Measurements from ENCODE around the gene LRRC55.

LRRC55 gene, protein sequence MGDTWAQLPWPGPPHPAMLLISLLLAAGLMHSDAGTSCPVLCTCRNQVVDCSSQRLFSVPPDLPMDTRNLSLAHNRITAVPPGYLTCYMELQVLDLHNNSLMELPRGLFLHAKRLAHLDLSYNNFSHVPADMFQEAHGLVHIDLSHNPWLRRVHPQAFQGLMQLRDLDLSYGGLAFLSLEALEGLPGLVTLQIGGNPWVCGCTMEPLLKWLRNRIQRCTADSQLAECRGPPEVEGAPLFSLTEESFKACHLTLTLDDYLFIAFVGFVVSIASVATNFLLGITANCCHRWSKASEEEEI

GRCh38 chr11:57181678-57182305 lies at the start of gene LRRC55:
LRRC55 (plus strand) TSS chr11:57181953; CDS start chr11:57182023, 70 bp downstream.
- DNase-seq, result no peak

GRCh38 chr11:57133366-57134038 lies 48.3 kb upstream of the LRRC55 start:
- no peak for DNase-seq

DNA sequence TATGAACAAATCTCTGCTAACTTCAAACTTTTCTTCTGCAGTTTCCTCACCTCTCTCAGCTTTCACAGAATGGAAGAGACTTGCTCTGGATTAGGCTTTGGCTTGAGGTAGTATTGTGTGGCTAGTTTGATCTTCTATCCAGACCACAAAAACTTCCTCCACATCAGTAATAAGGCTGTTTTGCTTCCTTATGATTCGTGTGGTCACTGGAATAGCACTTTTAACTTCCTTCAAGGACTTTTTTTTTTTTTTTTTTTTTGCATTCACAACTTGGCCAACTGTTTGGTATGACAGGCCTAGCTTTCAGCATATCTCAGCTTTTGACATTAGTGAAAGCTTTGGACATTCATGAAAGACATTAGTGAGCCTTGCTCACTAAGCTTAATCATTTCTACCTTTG lies 47.5 kb upstream of the LRRC55 start:
- DNase-seq, result no peak

GRCh38 chr11:57135020-57135751 lies 46.6 kb upstream of the LRRC55 start:
- DNase-seq, result no peak

GRCh38 chr11:57140568-57140967 lies 41.2 kb upstream of the LRRC55 start:
- DNase-seq, result no peak

DNA sequence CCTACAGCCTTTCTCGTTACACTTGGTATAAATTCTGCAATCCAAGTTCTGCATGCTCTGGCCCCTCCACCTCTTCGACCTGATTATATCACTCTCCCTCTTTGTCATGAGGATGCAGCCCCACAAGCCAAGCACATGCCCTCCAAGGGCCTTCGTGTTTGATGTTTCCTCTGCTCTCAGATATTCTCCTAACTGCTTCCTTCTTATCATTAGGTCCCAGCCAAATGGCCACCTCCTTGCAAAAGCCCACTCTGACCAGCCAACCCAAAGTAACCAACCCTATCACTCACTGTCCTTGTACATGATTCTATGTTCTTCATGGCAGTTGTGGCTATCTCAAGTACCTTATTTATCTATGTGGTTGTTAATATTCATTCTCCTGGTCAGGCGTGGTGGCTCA lies 38.3 kb upstream of the LRRC55 start:
- no peak for DNase-seq

- DNase-seq, result no peak
Measured at GRCh38 chr11:57144075-57144474, 37.7 kb upstream of the LRRC55 start.

DNA sequence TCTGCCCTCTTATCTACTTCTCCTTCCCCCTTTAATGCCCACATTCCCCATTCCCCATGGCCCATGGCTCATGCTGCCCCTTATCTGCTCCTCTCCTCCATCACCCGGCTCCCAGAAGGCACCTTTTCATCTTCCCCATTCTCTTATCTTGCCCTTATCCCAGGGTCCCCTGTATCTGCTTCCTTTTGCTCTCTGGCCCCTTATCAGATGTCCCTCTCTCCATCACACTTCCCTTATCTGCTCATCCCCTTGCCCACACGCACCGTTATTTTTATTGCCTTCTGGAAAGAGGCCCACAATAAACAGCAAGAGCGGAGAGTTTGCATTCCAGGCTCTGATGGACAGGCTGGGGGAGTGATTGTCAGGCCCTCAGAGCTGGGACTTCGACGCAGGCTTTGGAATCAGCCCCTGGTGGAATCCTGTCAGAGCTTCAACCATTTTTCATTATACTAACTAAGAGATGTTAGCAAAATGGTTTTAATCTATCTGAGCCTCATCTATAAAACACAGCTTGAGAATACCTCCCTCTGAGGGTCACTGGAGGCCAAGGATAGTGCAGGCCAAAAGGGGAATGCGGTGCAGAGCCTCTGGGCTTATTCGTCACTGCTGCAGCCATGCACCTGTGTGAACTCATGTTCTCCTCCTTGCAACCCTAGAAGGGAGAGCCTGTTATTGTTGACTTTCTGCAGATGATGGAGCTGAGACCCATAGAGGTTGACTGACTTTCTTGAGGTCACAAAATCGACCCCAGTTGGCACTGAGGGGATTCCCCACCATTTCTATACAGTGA lies 37.0 kb upstream of the LRRC55 start:
- no peak for DNase-seq

GRCh38 chr11:57146301-57146700 lies 35.5 kb upstream of the LRRC55 start:
- DNase-seq, result no peak

DNA sequence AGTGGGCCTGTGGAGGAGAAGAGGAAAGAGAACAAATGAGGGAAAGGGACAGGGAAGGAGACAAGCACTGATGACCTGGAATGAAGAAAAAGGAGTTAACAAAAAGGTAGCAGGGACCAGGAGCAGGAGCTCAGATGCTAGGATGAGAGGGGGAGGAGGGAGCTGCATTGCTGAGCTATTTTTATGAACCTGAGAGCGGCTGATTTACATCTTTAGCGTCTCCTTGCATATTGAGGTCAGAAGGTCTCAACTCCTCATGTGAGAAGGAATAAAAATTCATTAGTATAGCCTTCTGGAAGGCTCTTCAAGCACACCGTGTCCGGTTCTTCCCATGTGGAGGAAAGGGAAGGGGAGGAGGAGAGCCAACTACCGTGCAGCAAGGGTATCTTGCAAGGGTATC lies 33.1 kb upstream of the LRRC55 start:
- DNase-seq, result no peak

GRCh38 chr11:57150454-57150917 lies 31.3 kb upstream of the LRRC55 start:
- no peak for DNase-seq

- DNase-seq, result no peak
Measured at GRCh38 chr11:57152134-57152533, 29.6 kb upstream of the LRRC55 start.

- no peak for DNase-seq
Measured at GRCh38 chr11:57153448-57153847, 28.3 kb upstream of the LRRC55 start.

DNA sequence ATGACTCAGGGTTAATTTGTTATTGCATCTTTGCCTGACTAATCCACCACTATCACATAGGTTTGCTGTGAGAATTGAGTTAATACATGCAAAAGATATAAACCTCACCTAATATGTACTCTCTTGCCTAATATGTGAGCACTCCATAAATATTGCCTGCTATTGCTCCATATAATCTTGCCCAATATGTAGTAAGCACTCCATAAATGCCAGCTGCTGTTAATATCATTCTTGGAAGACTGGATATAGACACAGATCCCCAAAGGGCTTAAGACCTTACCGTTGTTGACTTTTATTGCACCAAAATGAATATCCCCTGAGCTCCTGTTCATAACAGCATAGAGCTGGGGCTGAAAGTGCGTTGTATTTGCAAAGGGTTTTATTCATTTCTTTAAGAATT lies 27.0 kb upstream of the LRRC55 start:
- DNase-seq, result no peak

DNA sequence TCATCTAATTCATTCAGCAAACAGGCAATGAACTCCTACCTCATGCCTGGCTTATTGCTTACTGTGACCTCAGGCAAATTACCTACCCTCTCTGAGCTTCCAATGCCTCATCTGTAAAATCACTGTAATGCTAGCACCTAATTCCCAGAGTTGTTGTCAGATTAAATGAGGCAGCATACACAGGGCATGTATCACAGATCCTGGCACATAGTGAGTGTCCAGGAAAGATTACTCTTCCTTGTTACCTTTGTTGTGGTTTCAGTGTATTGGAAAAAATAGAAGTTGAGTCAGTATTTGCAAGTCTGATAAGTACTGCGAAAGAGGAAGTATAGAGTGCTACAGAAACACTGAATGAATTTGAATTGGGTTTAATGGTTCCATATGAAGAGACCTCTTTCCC lies 26.4 kb upstream of the LRRC55 start:
- no peak for DNase-seq

GRCh38 chr11:57155838-57156607 lies 25.7 kb upstream of the LRRC55 start:
- DNase-seq, result no peak

DNA sequence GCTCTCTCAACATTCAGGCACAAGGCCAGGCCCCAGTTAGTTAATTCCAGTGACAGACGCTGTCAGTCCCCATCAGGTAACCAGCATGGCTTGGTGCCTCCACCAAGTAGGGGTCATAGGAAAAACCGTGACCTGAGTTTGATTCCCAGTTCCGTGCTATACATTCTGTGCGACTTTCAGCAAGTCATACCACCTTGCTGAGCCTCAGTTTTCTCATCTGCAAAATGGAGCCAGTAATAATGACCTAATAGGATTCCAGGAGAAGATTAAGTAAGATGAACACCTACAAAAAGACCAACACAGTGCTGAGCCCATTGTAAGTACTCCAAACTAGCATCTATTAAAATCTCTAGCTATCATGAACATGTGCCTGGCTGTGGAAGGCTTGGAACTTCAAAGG lies 24.8 kb upstream of the LRRC55 start:
- DNase-seq, result no peak

- no peak for DNase-seq
Measured at GRCh38 chr11:57157624-57158023, 24.1 kb upstream of the LRRC55 start.

GRCh38 chr11:57158180-57158579 lies 23.6 kb upstream of the LRRC55 start:
- no peak for DNase-seq

DNA sequence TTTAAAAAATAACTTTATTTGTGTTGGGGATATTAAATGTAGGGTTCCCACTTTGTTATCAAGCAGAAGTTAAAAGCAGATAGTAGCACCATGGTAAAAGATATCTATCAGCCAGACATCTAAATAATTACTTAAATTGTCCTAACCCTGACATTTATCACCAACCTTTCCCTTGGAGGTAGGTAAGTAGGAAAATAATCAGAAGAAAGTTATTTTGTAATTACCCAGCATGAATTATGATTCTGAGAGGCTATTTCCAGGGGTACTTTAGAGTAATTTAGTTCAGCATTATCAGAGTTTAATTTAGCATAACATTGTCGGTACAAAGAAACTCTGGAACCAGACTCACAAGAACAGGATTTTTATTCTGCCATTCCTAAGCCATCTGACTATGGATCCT lies 23.2 kb upstream of the LRRC55 start:
- DNase-seq, result no peak

DNA sequence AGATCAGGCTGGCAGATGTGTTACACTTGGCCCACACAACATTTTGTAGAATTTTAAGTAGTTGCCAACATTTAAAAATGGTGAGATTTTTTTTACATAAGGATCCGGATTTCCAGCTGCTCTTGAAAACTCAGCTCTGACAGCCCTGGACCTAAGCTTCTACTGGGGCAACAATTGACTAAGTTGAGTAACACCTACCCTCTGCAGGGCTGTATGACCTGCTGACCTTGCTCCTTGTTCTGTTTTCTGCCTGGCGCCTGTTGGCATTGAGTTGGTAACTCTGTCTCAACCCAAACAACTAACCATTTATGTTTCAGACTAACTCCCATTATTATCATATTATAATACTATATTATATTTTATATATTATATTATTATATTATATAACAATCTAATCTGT lies 21.1 kb upstream of the LRRC55 start:
- DNase-seq, result no peak

- DNase-seq, result peak; percentile 6
Measured at GRCh38 chr11:57161351-57161750, 20.4 kb upstream of the LRRC55 start.

Measured in NCI-H345 (cell line).